LoVo (cell line): ENCODE measurements around the gene PHETA1.
A peak's percentile ranks its signal among the peaks of the same experiment; 100 is the strongest.
"Not testable (repeated sequence)": the region's sequence is repeated elsewhere in the genome, so short reads cannot be mapped to it uniquely, and the experiment has no call there.

ENCODE experiments used
- DNase-seq: peaks from one replicate; pipeline ENCODE4 v3.0.0-alpha.2; 2016; ENCODE audit warnings: low spot score

PHETA1 gene

GRCh38 chr12:111405149-111405858, 36.4 kb upstream of the PHETA1 start:
- DNase-seq = peak; percentile 97

GRCh38 chr12:111404362-111405148, 35.7 kb upstream of the PHETA1 start:
- no peak for DNase-seq

- DNase-seq = not testable (repeated sequence)
These were observed 33.6 kb upstream of the PHETA1 start for GRCh38 chr12:111402490-111402824.

GRCh38 chr12:111401167-111401605, 32.3 kb upstream of the PHETA1 start:
- DNase-seq = no peak

- DNase-seq = not testable (repeated sequence)
These were observed 31.0 kb upstream of the PHETA1 start for GRCh38 chr12:111399741-111400404.

GRCh38 chr12:111398530-111398929, 29.6 kb upstream of the PHETA1 start:
- no peak for DNase-seq

GRCh38 chr12:111396726-111397445, 28.0 kb upstream of the PHETA1 start:
- peak; percentile 88 for DNase-seq

GRCh38 chr12:111396271-111396670, 27.4 kb upstream of the PHETA1 start:
- not testable (repeated sequence) for DNase-seq

- no peak for DNase-seq
These were observed 26.7 kb upstream of the PHETA1 start for GRCh38 chr12:111395336-111396187.

- DNase-seq = no peak
These were observed 25.6 kb upstream of the PHETA1 start for GRCh38 chr12:111394480-111394879.

GRCh38 chr12:111393700-111394300, 24.9 kb upstream of the PHETA1 start:
- no peak for DNase-seq

- no peak for DNase-seq
These were observed 22.0 kb upstream of the PHETA1 start for GRCh38 chr12:111390910-111391309.

GRCh38 chr12:111389635-111390034, 20.7 kb upstream of the PHETA1 start:
- DNase-seq = no peak

- no peak for DNase-seq
These were observed 18.9 kb upstream of the PHETA1 start for GRCh38 chr12:111387747-111388323.

- DNase-seq = no peak
These were observed 18.0 kb upstream of the PHETA1 start for GRCh38 chr12:111386885-111387284.

GRCh38 chr12:111384596-111384995, 15.7 kb upstream of the PHETA1 start:
- DNase-seq = no peak

- no peak for DNase-seq
These were observed 11.2 kb upstream of the PHETA1 start for GRCh38 chr12:111379942-111380554.

- DNase-seq = no peak
These were observed 8.5 kb upstream of the PHETA1 start for GRCh38 chr12:111377440-111377839.

GRCh38 chr12:111373231-111373630, 4.3 kb upstream of the PHETA1 start:
- not testable (repeated sequence) for DNase-seq
